GM21528 (cell line): ENCODE data around the gene INTS13.
"Not testable (repeated sequence)": the region's sequence is repeated elsewhere in the genome, so short reads cannot be mapped to it uniquely, and the experiment has no call there.

Experiments used
- ATAC-seq: cut with Tn5 transposase; IDR thresholded peaks from one replicate; pipeline ENCODE4 v1.9.1; 2021; ENCODE audit warnings: mild to moderate bottlenecking, moderate library complexity; ENCODE audit not compliant: unreplicated experiment, low FRiP score

The INTS13 gene

DNA sequence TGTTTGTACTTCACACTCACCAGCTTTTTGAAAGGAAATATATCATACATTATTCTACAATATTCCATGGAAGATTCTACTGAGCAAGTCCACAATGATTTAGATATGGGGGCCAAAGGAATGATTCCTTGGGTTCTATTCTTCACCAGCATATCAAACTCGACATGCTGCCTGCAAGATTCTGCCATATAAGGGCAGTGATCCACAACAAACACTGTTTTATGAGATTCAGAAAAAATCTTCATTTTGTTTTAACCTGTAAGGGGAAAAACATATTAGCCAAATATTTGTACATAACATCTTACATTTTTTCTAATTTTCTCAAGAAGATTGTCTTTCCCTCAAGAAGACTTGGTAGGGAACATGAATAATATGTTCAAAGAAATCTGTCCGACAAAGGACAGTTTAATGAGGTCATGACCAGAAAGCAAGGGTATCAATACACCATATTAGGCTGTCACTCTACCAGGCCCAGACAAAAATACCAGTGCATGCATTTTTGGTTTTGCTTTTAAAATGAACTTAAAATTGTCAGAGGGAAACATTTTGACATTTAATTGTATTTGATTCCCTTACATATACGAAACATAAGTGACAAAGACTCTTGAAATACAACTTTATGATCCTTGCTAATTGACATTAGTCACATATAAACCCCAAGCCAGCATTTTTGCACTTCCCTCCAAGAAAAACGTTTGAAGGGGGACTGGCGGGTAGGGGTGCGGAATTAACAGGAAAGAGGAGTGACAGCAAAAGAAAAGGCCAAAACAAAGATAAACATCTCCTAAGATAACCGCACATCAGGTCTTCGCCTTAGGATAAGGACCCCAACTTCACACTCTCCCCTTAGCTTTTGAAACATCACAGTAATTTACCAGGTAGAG is 980 bp downstream of the INTS13 start:
- no peak for ATAC-seq

DNA sequence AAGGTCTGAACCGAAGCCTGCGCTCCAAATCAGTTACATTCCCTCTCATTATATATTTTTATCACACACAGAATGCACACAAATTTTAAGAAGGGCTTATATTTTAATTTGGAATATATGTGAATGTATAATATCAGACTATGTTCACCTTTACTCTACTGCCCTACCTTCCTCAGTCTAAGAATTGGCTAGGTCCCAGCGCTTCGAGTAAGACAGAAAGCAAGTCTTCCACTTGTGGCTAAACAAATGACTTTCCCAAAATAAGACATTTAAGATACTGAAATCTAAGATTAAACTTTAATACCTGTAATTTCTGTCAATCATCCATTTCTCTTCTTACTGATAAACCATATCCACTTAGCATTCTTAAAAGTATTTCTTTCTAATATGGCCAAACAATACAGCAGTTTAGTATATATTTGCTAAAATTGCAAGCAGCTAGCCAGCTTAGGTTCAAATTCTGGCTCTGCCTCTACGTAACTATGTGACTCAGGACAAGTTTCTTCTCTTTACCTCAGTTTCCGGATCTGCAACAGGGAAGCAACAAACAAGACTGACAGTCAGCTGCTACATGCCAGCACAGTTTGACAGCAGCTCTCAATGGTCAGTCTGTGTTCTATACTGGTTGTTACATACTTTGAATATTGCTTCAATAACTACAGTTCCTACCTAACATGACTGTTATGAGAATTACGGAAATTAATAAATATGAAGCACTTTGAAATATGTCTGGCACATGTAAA is 2.0 kb downstream of the INTS13 start:
- ATAC-seq: no peak

DNA sequence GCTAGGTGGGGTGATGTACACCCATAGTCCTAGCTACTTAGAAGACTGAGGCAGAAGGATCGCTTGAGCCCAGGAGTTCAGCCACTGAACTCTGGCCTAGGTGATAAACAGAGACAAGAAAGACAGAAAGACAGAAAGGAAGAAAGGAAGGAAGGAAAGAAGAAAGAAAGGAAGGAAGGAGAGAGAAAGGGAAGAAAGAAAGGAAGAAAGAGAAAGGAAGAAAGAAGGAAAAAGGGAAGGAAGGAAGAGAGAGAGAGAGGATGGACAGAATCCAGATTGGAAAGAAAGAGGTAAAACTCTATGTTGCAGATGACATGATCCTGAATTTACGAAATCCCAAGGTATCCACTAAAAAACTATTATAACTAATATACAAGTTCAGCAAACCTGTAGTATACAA is 8.2 kb downstream of the INTS13 start:
- ATAC-seq: no peak

DNA sequence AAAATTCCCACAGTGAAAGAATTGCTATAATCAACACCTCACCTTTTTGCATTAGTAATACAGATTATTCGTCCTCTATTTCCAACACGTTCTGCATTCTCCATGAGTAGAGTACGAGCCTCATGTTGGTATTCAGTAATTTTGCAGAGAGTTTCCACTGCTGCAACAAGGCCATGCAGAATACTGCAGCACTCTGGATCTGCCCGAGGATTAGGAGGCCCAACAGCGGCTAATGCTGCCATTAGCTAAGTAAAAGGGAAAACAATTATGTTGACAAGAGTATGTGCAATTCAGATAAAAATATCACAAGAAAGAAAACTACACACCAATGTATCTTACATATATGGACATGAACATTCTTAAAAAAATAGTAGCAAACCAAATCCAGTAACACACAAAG is 9.1 kb downstream of the INTS13 start:
- ATAC-seq: no peak

DNA sequence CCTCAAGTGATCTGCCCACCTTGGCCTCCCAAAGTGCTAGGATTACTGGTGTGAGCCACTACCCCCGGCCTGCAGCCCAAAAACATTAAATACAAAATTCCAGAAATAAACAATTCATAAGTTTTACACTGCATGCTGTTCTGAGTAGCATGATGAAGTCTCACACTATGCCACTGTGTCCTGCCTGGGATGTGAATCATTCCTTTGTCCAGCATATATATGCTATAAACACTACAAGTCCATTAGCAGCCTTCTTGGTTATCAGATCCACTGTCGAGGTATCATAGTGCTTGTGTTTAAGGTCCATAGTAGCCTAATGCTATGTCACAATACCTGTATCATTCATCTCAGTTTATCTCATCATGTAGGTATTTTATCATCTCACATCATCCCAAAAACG is 15.9 kb downstream of the INTS13 start:
- no peak for ATAC-seq

DNA sequence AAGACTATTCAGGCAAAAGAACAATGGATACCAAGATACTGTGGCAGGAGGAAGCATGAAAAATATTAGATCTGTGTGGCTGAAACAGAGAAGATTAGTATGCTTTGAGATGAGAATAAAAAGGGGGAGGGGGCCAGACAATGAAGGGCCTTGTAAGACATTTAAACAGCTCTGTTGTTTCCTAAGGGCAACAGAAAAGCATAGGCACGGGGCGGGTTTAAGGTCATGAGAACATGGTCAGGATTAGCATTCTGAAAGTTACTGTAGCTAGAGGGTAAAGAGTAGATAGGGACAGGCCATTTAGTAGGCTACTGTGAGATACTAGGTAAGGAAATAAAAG is 18.6 kb downstream of the INTS13 start:
- no peak for ATAC-seq

DNA sequence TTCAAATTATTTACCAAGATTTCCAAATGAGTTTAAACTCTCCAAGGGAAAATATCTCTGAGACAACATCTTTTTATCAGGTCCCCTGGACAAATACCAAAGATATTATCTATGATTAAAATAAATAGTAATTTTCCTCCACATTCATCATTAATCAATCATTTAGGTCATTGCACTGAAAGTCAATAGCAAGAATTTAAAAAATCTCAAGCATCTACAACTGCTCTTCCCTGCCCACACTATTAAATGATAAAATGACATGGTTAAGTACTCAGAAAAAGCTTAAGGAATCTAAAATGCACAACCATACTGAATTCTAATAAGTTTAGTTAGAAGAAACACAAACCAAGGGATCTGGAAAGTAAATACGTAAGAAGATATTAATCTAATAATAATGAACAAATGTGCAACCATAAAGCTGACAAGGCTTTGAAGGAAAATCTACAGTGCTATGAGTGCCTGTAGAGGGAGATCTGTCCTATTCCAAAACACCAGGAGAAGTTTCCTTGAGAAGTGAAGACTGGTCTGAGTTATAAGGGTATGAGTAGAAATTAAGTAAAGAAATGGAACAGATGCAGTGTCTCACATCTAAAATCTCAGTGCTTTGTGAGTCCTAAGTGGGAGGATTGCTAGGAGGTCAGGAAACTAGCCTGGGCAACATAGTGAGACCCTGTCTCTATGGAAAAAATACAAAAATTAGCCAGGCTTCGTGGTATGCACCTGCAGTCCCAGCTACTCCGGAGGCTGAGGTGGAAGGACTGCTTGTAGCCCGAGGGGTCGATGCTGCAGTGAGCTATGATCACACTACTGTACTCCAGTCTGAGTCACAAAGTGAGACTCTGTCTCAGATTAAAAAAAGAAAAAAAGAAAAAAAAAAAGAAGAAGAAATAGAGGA is 19.2 kb downstream of the INTS13 start:
- no peak for ATAC-seq

DNA sequence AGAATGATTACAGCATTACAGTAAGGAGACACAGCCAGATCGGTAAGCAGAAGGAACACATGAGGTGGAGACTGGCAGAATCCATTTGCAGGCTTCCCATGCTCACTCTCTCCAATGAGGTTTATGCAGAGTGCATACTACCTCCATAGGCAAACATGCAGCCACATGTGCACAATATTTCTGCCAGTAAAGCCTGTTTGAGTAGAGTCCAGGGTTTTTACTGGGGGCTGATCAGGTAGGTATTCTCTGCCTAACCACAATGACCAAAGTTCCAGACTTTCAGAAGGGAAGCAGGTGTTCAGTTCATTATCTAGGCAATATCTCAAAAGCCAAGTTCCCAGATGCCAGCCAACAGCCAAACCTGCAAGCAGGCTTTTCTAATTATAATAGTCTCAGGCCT is 31.1 kb downstream of the INTS13 start:
- ATAC-seq: no peak

DNA sequence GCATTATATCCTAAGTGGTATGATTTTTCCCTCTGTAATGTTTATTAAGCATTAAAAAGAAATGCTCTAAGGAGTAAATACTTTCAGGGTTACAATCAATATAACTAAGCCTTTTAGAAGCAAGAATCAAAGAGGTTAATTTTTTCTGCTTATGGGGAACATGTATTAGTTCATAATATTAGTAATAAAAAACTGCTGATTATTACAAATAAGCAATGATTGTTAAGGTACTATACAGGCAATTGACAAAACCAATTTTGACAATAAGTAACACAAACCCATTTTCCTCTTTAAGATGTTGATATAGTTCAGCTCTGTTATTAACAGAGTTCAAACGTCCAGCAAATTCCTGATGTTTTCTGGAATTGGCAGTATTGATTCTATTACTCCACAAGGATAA is 31.8 kb downstream of the INTS13 start:
- ATAC-seq: no peak

DNA sequence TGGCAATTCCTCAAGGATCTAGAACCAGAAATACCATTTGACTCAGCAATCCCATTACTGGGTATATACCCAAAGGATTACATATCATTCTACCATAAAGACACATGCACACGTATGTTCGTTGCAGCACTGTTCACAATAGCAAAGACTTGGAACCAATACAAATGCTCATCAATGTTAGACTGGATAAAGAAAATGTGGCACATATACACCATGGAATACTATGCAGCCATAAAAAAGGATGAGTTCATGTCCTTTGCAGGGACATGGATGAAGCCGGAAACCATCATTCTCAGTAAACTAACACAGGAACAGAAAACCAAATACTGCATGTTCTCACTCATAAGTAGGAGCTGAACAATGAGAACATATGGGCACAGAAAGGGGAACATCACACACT is 34.4 kb downstream of the INTS13 start:
- not testable (repeated sequence) for ATAC-seq

DNA sequence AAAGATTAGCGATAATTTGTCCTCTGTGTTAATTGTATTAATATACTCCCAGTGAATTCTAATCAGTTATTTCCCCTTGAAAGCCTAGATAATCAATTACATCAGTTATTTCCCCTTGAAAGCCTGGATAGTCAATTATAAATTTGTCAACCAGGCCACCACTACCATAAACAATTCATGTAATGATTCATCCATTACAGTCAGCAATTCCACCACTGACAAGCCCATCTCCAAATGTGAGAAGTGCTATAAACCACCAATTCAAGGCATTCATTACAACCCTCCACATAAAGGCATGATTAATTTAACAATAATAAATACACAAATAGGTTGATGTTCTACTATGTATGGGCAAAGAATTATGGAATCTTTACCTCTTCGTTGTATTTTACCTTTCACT is 40.9 kb downstream of the INTS13 start:
- no peak for ATAC-seq

DNA sequence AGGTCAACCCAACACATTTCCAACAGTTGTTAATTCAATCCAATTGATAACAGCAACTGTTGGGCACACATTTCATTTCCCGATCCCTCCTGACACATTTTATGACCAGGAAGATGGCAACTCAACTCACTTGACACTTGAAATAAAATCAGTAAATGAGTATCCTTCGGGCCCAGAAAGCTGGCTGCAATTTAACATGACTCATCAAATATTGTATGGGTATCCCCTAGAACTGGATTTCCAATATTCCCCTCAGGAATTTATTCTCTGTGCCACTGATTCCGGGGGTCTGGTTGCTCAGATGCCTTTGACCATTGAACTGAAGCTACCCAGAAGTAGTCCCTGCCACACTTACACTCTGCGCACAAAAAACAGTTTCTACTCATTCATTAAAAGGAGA is 42.1 kb downstream of the INTS13 start:
- ATAC-seq: no peak

DNA sequence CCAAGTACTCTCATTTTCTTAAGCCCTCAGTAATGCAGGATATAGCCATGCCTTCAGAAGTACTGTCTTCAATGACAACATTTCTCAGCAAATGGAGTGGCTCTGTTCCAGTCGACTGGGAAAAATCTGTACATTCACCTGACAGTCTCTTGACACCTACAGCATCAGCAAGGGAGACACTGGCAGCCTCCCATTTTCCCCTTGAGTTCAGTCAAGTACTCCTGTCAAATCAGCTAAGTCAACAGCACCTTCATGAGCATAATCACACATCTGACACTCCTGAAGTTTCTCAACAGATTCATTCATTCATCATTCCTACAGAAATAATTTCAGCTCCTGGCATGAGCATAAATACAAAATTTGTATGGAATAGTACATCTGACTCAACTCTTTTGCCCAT is 46.1 kb downstream of the INTS13 start:
- no peak for ATAC-seq

DNA sequence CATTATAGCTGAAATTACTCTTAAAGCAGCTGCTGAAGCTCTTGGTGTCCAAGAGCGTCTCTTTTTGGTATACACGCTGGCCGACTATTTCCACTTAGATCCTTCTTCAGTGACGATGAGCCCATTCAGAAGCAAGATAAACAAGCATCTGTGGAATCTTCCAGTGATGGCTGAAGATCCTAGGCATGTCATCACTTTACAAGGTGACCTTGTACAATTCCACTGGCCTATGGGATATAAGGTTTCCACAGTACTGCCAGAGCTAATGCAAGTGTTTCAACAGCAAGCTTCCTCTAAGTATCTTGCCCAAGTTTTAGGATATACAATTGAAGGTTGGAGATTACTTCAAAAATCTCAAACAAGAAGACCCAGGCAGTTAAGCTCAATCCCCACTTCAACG is 47.0 kb downstream of the INTS13 start:
- ATAC-seq: no peak

DNA sequence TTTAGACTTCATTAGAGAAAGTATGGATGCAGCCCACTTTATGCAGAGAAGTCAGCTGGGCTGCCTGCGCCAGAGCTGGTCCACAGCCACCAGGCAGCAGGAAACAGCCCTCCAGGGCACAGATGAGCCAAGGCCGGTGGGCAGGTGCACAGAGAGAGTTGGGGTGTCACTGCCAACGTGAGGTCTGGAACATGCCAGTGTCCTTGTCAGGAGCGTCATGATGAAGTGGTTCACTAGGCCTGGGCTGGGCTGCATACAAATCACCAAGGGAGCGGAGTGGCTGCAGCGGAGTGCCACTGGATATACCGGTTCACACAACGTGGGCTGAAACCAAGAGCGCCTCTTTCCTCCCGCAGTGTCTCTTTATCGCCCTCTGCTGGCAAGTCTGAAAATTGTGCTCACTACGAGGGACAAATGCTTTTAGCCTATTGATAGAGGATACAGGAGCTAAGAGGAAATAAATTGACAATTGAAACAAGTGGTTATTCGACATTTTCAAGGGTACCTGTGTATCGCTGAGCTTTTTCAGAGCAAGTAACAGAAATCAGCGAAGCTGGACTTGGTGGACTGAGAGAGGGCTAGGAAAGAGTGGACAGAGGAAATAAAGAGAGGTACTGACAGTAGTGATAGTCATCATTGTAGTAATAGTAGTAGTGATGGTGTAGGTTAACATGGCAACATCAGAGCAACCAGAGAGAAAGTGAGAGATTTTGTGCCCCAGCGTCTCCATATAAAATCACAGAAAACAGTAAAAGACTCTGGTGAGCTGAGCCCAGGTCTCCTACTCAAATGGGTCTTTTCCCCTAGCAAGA is 52.8 kb downstream of the INTS13 start:
- peak; percentile 90 for ATAC-seq

DNA sequence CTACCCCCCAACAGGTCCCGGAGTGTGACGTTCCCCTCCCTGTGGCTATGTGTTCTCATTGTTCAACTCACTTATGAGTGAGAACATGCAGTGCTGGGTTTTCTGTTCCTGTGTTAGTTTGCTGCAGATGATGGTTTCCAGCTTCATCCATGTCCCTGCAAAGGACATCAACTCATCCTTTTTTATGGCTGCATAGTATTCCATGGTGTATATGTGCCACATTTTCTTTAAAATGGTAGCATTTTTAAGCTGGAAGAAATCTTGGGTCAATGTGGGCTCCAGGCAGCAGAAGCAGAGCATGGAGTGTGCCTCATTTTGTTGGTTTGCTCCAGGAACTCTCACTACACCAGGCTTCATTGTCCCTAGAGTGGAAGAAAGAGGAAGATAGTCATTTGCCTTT is 57.2 kb downstream of the INTS13 start:
- no peak for ATAC-seq

DNA sequence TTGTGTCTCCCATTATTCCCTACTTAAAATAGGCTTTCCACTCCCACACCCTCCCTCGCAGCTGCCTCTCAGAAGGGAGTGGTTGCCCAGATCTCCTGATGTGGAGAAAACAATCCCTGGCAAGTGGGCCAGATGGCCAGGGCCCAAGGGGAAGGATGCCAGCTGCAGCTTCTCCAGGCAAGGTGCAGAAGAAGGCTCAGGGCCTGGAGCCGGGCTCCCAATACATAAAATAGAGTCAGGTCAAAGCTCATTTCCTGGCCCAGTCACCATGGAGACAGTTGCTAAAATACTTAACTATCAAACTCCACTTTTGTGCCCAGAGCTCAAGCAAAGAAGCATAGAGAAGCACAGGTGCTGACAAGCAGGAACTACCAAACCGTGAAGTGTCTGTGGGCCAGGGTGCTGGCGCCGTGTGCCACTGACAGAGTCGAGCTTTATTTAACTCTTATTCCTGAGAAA is 59.1 kb downstream of the INTS13 start:
- no peak for ATAC-seq

DNA sequence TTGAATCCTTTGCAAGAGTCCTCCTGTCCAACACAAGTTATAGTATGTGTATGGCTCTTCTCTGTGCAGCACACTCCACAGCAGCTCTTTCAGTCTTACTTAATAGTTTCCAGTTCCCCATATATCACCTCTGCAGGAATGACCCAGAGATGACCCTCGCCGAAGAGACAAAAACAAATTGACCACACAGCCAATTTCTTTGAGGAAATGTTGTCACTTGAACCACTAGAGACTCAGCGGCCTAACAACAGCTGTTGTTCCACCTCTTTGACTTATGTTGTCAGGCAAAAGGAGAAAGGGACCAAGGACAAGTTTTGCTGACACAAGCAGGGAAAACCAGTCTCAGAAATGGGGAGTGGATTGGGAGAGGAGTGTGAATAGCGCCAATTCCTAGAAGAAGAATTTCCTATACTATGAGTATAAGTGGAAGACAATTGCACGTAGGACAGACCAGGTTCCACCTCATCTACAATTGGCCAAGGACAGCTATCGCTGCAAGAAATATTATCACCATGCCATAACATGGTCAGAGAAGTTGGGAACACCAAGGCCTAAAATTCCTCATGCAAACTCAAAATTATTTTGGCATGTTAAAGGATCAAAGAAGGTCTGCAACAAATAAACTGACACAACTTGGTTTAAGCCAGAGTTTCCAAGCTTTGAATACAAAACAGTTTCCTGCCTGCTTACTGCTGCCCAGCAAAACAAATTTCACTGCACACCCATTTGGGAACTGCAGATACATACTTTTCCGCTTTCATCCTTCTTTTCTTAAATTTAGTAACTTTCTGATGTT is 63.1 kb downstream of the INTS13 start:
- ATAC-seq: no peak

DNA sequence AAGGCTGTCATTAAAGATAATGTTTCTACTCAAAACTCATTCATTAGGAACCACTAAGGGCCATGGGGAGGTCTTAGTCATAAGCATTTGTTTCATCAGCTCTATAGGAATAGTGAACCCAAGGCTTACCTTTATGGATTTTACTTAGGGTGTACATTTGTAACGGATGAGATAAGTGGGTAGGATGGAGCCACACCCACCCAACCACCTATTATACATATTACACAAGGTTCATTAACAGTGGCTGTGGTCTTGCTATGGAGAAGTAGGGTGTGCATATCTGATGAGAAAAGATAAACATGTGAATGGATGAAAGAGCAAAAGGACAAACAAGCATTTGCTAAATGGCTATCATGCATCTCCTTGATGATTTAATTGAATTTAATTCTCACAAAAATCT is 65.2 kb downstream of the INTS13 start:
- no peak for ATAC-seq
